Prostate gland (tissue), 2 donors: ENCODE measurements around the gene PRKAG2. TPM values are rescaled to one million over a fixed set of nuclear protein-coding genes. Genes with fewer than 3 reads are reported as not detected.

Source experiments
- DNase-seq: peaks from one replicate; pipeline ENCODE4 v3.0.0-alpha.2; 2019; ENCODE audit warnings: low spot score
- H3K27ac ChIP-seq, 2 donors: fragments of 200-600 bp; sonication (generic); 2 replicates each; pipeline ENCODE4 v1.5.1; 2017 to 2019
- H3K27me3 ChIP-seq: fragments of 200-600 bp; sonication (generic); replicated peaks from 2 replicates; pipeline ENCODE4 v1.5.1; 2019; ENCODE audit not compliant: insufficient read depth
- H3K36me3 ChIP-seq, 2 donors: fragments of 200-600 bp; sonication (generic); 1 replicate in 1 of 2; 2 replicates in 1 of 2; pipeline versions ENCODE4 v1.5.1 to v1.8.1; 2017 to 2019
- H3K4me1 ChIP-seq: fragments of 200-600 bp; sonication (generic); replicated peaks from 2 replicates; pipeline ENCODE4 v1.5.1; 2019
- H3K4me3 ChIP-seq, 2 donors: fragments of 200-600 bp; sonication (generic); 2 replicates each; pipeline ENCODE4 v1.5.1; 2017 to 2019
- H3K9me3 ChIP-seq: fragments of 200-600 bp; sonication (generic); 2 replicates; pipeline ENCODE4 v1.5.1; 2017
- CTCF ChIP-seq, 4 experiments: fragments of 200-600 bp in 2 of 4; fragments of 450-650 bp in 2 of 4; sonication (generic) in 2 of 4; IDR thresholded peaks; 1 replicate in 3 of 4; 2 replicates in 1 of 4; pipeline ENCODE4 v1.5.1; 2016 to 2019; ENCODE audit warnings: antibody characterized with exemption in 4 of 4, mild to moderate bottlenecking in 2 of 4, moderate library complexity in 2 of 4
- POLR2A ChIP-seq: fragments of 450-650 bp; IDR thresholded peaks from one replicate; pipeline ENCODE4 v1.6.1; 2016; ENCODE audit warnings: antibody characterized with exemption, mild to moderate bottlenecking
- POLR2AphosphoS5 ChIP-seq: sonication (generic); formaldehyde crosslinking; IDR thresholded peaks from one replicate; pipeline ENCODE4 v1.6.1; 2017; ENCODE audit warnings: antibody characterized with exemption
- WGBS: methylation state at CpG from one replicate; pipeline ENCODE4 v1.1.5; 2018; 5-methylcytosine and 5-hydroxymethylcytosine counted together
- intact Hi-C: fragments of 100-400 bp; cut with DNase I; formaldehyde crosslinking; loops from one replicate; pipeline ENCODE4 v1.14.2; 2022
- total RNA-seq, 2 donors: library from RNA; depleted of rRNA; stranded (reverse); fragments of >200 nt; gene quantifications; one replicate each; pipeline ENCODE4 v1.1.0, GENCODE V29; 2016

Gene PRKAG2
- total RNA-seq, 2 donors from 2014 or later, result 31.6 to 38.1 TPM

- no peak for TF ChIP-seq POLR2AphosphoS5
- no peak for TF ChIP-seq CTCF (IDR thresholded peaks at IDR 0.05)
- no peak for TF ChIP-seq POLR2A
- Histone ChIP-seq H3K27ac (no peak overlapping the region), H3K27me3 (no peaks in the 10 kb centered on the region), H3K4me3 (no peak overlapping the region), H3K4me1 (peaks cover 6% of the 10 kb centered on the region), H3K9me3 (no peaks in the 10 kb centered on the region), H3K36me3 (no peaks in the 10 kb centered on the region)
- 92% methylated on average over 6 of the region's 6 CpGs for WGBS
- intact Hi-C loops, result no loop called here
- DNase-seq, result no peak
Measured at GRCh38 chr7:151542606-151543130, 334.2 kb downstream of the PRKAG2 start.

- no peak for DNase-seq
- WGBS, result 88% methylated on average over 17 of the region's 17 CpGs
- Histone ChIP-seq H3K4me3 (no peak overlapping the region), H3K27me3 (no peaks in the 10 kb centered on the region), H3K36me3 (no peaks in the 10 kb centered on the region), H3K4me1 (peaks cover 6% of the 10 kb centered on the region), H3K9me3 (no peaks in the 10 kb centered on the region), H3K27ac (no peak overlapping the region)
- intact Hi-C loops, result no loop called here
- TF ChIP-seq CTCF (IDR thresholded peaks at IDR 0.05) (no peak), POLR2A (no peak), POLR2AphosphoS5 (no peak)
Measured at GRCh38 chr7:151541709-151542499, 335.0 kb downstream of the PRKAG2 start.

- Histone ChIP-seq H3K9me3 (no peaks in the 10 kb centered on the region), H3K27ac (no peak overlapping the region), H3K27me3 (no peaks in the 10 kb centered on the region), H3K36me3 (no peaks in the 10 kb centered on the region), H3K4me1 (peaks cover 6% of the 10 kb centered on the region), H3K4me3 (no peak overlapping the region)
- intact Hi-C loops, result no loop called here
- 96% methylated on average over 4 of the region's 4 CpGs for WGBS
- TF ChIP-seq POLR2AphosphoS5, result no peak
- no peak for TF ChIP-seq CTCF (IDR thresholded peaks at IDR 0.05)
- TF ChIP-seq POLR2A, result no peak
- no peak for DNase-seq
Measured at GRCh38 chr7:151540146-151540545, 336.8 kb downstream of the PRKAG2 start.

- no peak overlapping the region for H3K4me3 ChIP-seq
- intact Hi-C loops, result no loop called here
- TF ChIP-seq POLR2AphosphoS5 (peak; percentile 3), CTCF (IDR thresholded peaks at IDR 0.05) (no peak)
Measured at GRCh38 chr7:151539088-151539671, 337.7 kb downstream of the PRKAG2 start.

More at GRCh38 chr7:151539088-151539671, 337.7 kb downstream of the PRKAG2 start:
- no peaks in the 10 kb centered on the region for H3K9me3 ChIP-seq
- H3K4me1 ChIP-seq, result peaks cover 6% of the 10 kb centered on the region
- peak overlapping the region; percentile 30 to 68 for H3K27ac ChIP-seq
- 51% methylated on average over 9 of the region's 9 CpGs for WGBS
- H3K36me3 ChIP-seq, result no peaks in the 10 kb centered on the region
- H3K27me3 ChIP-seq, result no peaks in the 10 kb centered on the region
- no peak for DNase-seq
